GM18867 (cell line): ENCODE results near the gene COL27A1.
"Not testable (repeated sequence)": the region's sequence is repeated elsewhere in the genome, so short reads cannot be mapped to it uniquely, and the experiment has no call there.

ENCODE experiments used
- ATAC-seq: cut with Tn5 transposase; IDR thresholded peaks from one replicate; pipeline ENCODE4 v1.9.1; 2021; ENCODE audit warnings: mild to moderate bottlenecking, moderate library complexity; ENCODE audit not compliant: unreplicated experiment

The COL27A1 gene

GRCh38 chr9:114122136-114123027 lies 33.0 kb upstream of the COL27A1 start:
- no peak for ATAC-seq

DNA sequence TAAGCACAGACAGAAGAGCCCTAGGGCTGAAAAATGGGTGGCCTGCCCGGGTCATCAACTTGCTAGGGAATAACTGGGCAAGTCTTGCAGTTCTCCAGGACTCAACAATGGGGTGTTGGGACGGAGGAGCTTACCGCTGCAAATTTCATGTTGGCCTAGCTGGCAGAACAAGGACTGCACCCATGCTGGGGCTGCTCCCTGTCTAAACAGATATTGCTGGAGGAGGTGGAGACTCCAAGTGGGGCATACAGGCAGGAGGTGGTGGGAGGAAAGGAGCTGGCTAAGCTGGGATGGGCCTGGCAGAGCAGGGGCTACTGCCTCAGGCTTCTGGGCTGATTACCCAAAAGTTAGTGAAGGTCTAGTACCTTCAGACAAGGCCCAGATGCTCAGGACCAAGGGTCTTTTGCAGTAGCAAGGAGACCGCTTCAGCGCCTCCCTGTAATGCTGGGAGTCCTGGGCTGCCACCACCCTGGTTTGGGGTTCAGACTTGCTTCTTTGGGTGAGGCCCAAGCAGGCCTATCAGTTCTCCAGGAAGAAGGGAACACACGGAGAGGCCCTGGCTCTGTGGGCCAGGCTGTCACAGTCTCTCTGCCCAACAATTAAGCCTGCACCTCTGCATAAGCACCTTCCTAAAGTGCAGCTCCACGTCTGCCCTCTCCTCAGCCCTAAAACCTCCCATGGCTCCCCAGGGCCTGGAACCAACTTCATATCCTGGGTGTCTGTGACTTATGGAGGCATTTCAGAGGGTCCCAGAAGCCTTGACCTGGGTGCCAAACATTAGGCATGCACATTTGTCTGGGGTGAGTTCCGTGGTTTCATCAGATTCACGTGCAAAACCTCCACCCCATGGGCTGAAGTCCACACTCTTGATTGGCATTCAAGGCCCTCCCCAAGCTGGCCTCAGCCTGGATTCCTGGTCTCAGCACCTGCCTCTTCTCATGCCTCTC lies 32.0 kb upstream of the COL27A1 start:
- ATAC-seq: no peak

DNA sequence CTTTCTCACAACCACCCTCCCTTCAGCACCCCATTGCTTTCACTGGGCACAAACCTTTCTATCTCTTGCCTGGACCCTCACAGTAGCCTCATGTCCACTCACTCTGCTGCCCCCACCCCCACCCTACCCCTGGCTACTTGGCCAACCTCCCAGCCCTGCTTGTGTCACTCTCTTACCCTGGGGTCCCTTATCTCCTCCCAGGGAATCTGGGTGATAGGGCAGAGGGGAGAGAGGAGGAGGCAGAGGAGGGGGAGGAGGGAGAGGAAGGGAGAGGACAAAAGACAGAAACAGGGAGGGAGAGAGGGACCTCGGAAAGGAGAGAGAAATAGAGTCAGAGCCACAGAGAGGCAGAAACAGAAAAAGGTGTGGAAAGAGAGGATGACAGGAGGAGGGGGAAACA lies 31.2 kb upstream of the COL27A1 start:
- no peak for ATAC-seq

- ATAC-seq: no peak
Measured at GRCh38 chr9:114124666-114125475, 30.5 kb upstream of the COL27A1 start.

DNA sequence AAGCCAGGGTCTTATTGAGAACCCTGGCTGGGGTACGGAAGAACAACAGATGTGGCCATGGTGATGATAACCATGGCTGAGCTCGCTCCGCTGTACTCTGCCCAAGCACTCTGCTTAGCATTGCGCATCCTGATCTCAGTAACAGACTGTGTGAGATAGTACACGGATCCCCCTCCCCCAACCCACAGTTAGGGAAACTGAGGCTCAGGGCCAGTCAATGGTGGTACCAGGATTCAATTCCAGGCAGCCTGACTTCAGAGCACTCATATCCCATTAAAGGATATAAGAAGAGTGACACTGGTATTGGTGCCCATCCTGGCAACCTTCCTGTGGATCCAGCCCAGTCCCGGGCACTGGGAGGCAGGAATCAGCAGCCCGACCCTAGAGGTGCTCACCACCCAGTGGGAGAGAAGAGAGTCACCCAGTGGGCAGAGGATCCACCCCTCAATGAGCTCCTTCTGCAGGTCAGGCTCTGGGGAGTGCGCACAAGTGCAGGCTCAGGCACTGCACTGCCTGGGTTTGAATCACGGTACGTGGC lies 29.8 kb upstream of the COL27A1 start:
- ATAC-seq: no peak

- no peak for ATAC-seq
Measured at GRCh38 chr9:114126247-114127060, 28.9 kb upstream of the COL27A1 start.

- not testable (repeated sequence) for ATAC-seq
Measured at GRCh38 chr9:114128759-114129158, 26.6 kb upstream of the COL27A1 start.

GRCh38 chr9:114130141-114130540 lies 25.2 kb upstream of the COL27A1 start:
- ATAC-seq: no peak

DNA sequence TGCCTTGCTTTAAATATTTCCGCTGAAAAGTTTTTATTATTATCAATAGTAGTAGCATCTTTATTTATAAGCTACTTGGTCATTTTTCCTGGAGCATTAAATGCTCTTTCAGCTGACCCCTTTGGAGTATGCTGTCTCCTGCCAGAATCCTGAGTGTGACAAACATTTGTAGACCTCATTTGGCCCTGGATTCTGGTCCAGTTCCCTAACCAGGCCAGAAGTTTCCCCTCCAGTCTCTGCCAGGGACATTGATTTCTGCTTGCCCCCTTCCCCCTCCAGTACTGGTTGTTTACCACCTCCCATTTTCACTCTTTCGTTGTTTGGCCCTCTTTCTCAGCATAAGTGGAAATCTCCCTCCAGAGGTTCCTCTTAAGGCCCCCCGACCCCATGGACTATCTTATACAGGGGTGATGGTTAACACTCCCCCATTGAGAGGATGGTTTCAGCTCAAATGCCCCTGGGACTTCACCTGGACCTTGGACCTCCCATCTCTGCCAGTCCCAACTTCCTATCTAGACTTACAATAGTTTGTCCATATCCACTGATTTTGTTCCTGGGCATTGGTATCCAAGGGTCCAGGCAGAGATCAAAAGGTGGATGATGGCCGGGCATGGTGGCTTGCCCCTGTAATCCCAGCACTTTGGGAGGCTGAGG lies 24.6 kb upstream of the COL27A1 start:
- no peak for ATAC-seq

- no peak for ATAC-seq
Measured at GRCh38 chr9:114131808-114132549, 23.4 kb upstream of the COL27A1 start.

GRCh38 chr9:114132550-114132918 lies 22.8 kb upstream of the COL27A1 start:
- ATAC-seq: no peak

- ATAC-seq: no peak
Measured at GRCh38 chr9:114134827-114135396, 20.4 kb upstream of the COL27A1 start.

- no peak for ATAC-seq
Measured at GRCh38 chr9:114137831-114138230, 17.5 kb upstream of the COL27A1 start.

DNA sequence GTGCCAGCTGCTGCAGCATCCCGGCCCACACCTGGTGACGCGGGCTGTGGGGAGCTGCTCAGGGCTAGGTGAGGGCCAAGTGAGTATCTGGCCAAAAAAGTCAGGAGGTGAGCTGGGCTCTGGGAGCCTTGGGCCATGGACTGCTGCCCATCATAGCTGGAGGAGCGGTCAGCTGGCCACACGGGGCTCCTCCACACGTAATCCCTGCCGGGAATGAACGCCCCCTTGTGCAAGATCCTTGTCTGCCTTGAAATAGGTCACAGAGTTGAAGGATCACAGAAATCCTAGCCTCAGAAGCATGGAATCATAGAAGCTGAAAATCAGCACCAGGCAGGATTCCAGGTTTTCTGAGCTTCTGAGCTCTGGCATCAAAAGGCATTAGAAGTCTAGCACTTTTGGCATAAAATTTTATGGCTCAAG lies 16.8 kb upstream of the COL27A1 start:
- ATAC-seq: no peak

DNA sequence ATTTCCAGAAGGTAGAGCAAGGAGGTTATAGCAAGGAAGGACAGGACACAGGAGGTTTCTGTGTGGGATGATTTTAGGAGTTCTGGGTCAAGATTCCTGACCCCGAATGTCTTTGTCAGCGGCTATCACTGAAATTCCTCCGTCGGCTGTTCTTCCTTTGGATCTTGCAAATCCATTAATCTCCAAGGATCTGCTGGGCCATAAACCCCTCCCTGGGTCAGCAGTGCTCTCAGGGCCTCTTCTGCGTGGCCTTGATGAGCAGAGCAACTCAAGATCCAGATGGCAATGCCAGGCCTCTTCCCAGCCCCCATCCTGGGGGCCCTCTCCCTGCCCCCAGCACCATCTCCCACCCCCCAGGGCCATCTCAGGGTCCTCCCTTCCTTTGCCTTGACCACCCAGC lies 16.3 kb upstream of the COL27A1 start:
- ATAC-seq: no peak

DNA sequence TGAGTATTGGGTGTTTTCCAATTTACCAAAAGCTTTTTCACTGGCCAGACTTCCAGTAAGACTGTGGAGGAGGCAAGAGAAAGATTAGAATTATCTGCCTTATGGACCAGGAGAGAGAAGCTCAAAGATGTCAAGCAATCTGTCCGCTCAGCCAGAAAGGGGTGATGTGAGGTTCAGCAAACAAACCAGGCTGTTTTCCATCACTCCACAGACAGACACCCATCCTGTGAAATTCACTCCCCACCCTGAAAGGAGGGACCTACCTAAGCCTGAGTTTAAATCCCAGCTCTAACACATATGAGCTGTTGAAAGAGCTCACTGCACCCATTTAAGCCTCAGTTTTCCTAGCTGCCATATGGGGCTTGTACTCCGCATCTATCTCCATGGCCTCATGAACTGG lies 14.9 kb upstream of the COL27A1 start:
- no peak for ATAC-seq

DNA sequence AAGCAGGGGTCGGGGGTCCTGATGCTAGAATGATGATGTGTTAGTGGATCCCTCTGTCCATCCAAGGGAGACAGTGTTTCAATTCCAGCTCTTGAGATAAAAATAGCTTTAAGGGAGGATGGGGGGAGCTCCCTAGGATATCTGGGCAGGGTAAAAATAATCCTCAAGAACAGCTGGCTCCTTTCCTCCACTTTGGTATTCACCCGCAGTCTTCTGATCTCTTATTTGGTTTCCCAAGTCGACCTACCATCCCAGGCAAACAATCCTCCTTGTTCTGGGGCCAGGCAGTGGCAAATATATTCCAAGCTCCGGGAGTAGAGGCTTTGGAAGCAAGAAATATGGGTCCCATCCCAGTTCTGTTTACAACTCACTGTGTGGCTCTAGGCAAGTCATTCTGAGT lies 14.5 kb upstream of the COL27A1 start:
- no peak for ATAC-seq
